Keratinocyte (primary cell): ENCODE data around the gene ZNF597. TPM values are rescaled to one million over a fixed set of nuclear protein-coding genes. Genes with fewer than 3 reads are reported as not detected.

Experiments used
- DNase-seq: peaks from one replicate; pipeline ENCODE4 v3.0.0-alpha.2; 2011; ENCODE audit warnings: low read depth, missing footprints, low spot score
- FAIRE-seq: peaks from 2 replicates; lab custom pipeline; 2011; peaks lifted over from hg19 to GRCh38; lab: Jason Lieb, UNC
- H2AFZ ChIP-seq: 2 replicates; pipeline ENCODE4 v1.6.0; 2012; ENCODE audit warnings: low read length, control low read depth, inconsistent platforms; ENCODE audit not compliant: control insufficient read depth
- H3K27ac ChIP-seq: 2 replicates; pipeline ENCODE4 v1.5.1; 2011; ENCODE audit warnings: low read length; ENCODE audit not compliant: control insufficient read depth, insufficient read depth
- H3K27me3 ChIP-seq: 3 replicates; pipeline ENCODE4 v1.6.0; 2011; ENCODE audit warnings: low read length; ENCODE audit not compliant: control insufficient read depth, insufficient read depth; ENCODE audit errors: extremely low read depth
- H3K36me3 ChIP-seq, 2 experiments: 2 replicates in 1 of 2; 3 replicates in 1 of 2; pipeline ENCODE4 v1.5.1; 2011; ENCODE audit warnings: low read length in 2 of 2, mild to moderate bottlenecking in 1 of 2; ENCODE audit not compliant: control insufficient read depth in 2 of 2, insufficient read depth in 2 of 2; ENCODE audit errors: extremely low read depth in 1 of 2
- H3K4me1 ChIP-seq: 3 replicates; pipeline ENCODE4 v1.5.1; 2011; ENCODE audit warnings: low read length; ENCODE audit not compliant: control insufficient read depth, insufficient read depth; ENCODE audit errors: extremely low read depth
- H3K4me2 ChIP-seq: 3 replicates; pipeline ENCODE4 v1.6.0; 2011; ENCODE audit warnings: low read depth, low read length; ENCODE audit not compliant: control insufficient read depth, insufficient read depth; ENCODE audit errors: extremely low read depth
- H3K4me3 ChIP-seq, 3 experiments: fragments of 200-600 bp in 1 of 3; sonication (generic) in 1 of 3; 2 replicates in 2 of 3; 3 replicates in 1 of 3; pipeline ENCODE4 v1.5.1; 2011 to 2016; ENCODE audit warnings: low read length in 3 of 3, mild to moderate bottlenecking in 3 of 3, control low read depth in 2 of 3, inconsistent platforms in 1 of 3, low read depth in 1 of 3, mixed read lengths in 1 of 3, mixed run types in 1 of 3, moderate library complexity in 1 of 3; ENCODE audit not compliant: control insufficient read depth in 2 of 3, insufficient read depth in 2 of 3; ENCODE audit errors: extremely low read depth in 1 of 3
- H3K79me2 ChIP-seq: 2 replicates; pipeline ENCODE4 v1.6.0; 2012; ENCODE audit warnings: low read length; ENCODE audit not compliant: control insufficient read depth, insufficient read depth
- H3K9ac ChIP-seq: 3 replicates; pipeline ENCODE4 v1.6.0; 2011; ENCODE audit warnings: low read length; ENCODE audit not compliant: control insufficient read depth, insufficient read depth; ENCODE audit errors: extremely low read depth
- H3K9me1 ChIP-seq: 3 replicates; pipeline ENCODE4 v1.6.0; 2011; ENCODE audit warnings: low read length; ENCODE audit not compliant: control insufficient read depth, insufficient read depth; ENCODE audit errors: extremely low read depth
- H3K9me3 ChIP-seq: 2 replicates; pipeline ENCODE4 v1.5.1; 2012; ENCODE audit warnings: low read depth, low read length; ENCODE audit not compliant: control insufficient read depth
- H4K20me1 ChIP-seq: 3 replicates; pipeline ENCODE4 v1.6.0; 2011; ENCODE audit warnings: low read length; ENCODE audit not compliant: control insufficient read depth, insufficient read depth; ENCODE audit errors: extremely low read depth
- CTCF ChIP-seq, 3 experiments: IDR thresholded peaks in 1 of 3; conservative IDR thresholded peaks in 1 of 3; optimal IDR thresholded peaks in 1 of 3; 2 replicates in 2 of 3; 3 replicates in 1 of 3; pipeline versions ENCODE3 to v1.5.1; 2011; ENCODE audit warnings: low read length in 3 of 3, mild to moderate bottlenecking in 3 of 3, moderate library complexity in 2 of 3, control low read depth in 1 of 3, inconsistent platforms in 1 of 3; ENCODE audit not compliant: insufficient read depth in 2 of 3; ENCODE audit errors: extremely low read depth in 1 of 3
- EZH2 ChIP-seq: IDR thresholded peaks from one replicate; pipeline ENCODE4 v1.6.1; 2012; ENCODE audit warnings: inconsistent platforms, mild to moderate bottlenecking, low read length, moderate library complexity
- dilution Hi-C: fragments of 300-500 bp; cut with MboI; formaldehyde crosslinking; loops from one replicate; pipeline ENCODE4 v1.7.0; 2020; ENCODE audit warnings: low sequenced_read_pairs; ENCODE audit not compliant: extremely low pct_ligation_motif_present
- polyA plus RNA-seq, 5 experiments: library from polyadenylated mRNA; depleted of rRNA in 3 of 5; stranded (reverse) in 3 of 5; stranded (forward) in 1 of 5; unstranded in 1 of 5; fragments of >200 nt; gene quantifications; 1 replicate in 1 of 5; 2 replicates in 3 of 5; 3 replicates in 1 of 5; pipeline versions ENCODE4 v1.2.1 to v1.2.3, GENCODE V29; 2011 to 2012; ENCODE audit warnings: missing spikeins in 2 of 5, low read depth in 1 of 5, low replicate concordance in 1 of 5
- small RNA-seq, 3 experiments: library from RNA; depleted of rRNA; stranded (forward); fragments of <200 nt; gene quantifications; one replicate each; pipeline ENCODE3, GENCODE V24; 2012; ENCODE audit warnings: low read depth in 3 of 3, low replicate concordance in 1 of 3; ENCODE audit not compliant: insufficient read length in 3 of 3

The ZNF597 gene
- polyA plus RNA-seq, 1 donor (not counting 4 experiments of a cell fraction or from before 2014, with no cell fraction given), result 1.7 TPM

- peaks cover 30 to 37% of the 10 kb centered on the region in 2 experiments for H3K36me3 ChIP-seq
These were observed 55.0 kb downstream of the ZNF597 start for GRCh38 chr16:3388325-3388724.

GRCh38 chr16:3383045-3383448 is 60.3 kb downstream of the ZNF597 start:
- H3K4me3 ChIP-seq, result no peak overlapping the region
- H3K4me2 ChIP-seq, result no peak overlapping the region
- TF ChIP-seq EZH2, result no peak
- TF ChIP-seq CTCF (optimal IDR thresholded peaks at IDR 0.05 in 1 of 3, IDR thresholded peaks at IDR 0.05 in 1 of 3, conservative IDR thresholded peaks at IDR 0.05 in 1 of 3; ENCODE audit: extremely low read depth in 1 of 3, insufficient read depth in 2 of 3, low read length in 3 of 3), result no peak
- H3K4me1 ChIP-seq, result no peaks in the 10 kb centered on the region
- DNase-seq (no peak), FAIRE-seq (no peak)
- H3K27ac ChIP-seq, result no peak overlapping the region
- no peaks in the 10 kb centered on the region for H3K9me1 ChIP-seq
- dilution Hi-C loops, result no loop called here
- H4K20me1 ChIP-seq, result no peaks in the 10 kb centered on the region
- peaks cover 38% of the 10 kb centered on the region for H3K9me3 ChIP-seq
- peaks cover 23 to 30% of the 10 kb centered on the region in 2 experiments for H3K36me3 ChIP-seq
- H3K79me2 ChIP-seq, result peaks cover 4% of the 10 kb centered on the region
- no peak overlapping the region for H3K9ac ChIP-seq
- no peaks in the 10 kb centered on the region for H3K27me3 ChIP-seq
- no peak overlapping the region for H2AFZ ChIP-seq

More at GRCh38 chr16:3388325-3388724, 55.0 kb downstream of the ZNF597 start:
- Histone ChIP-seq H3K79me2 (peaks cover 9% of the 10 kb centered on the region), H3K27me3 (no peaks in the 10 kb centered on the region), H3K9ac (no peak overlapping the region), H3K4me3 (no peak overlapping the region), H4K20me1 (no peaks in the 10 kb centered on the region), H3K27ac (no peak overlapping the region), H3K9me3 (peaks cover 14% of the 10 kb centered on the region), H3K4me1 (no peaks in the 10 kb centered on the region), H2AFZ (no peak overlapping the region), H3K9me1 (no peaks in the 10 kb centered on the region), H3K4me2 (no peak overlapping the region)
- FAIRE-seq (no peak), DNase-seq (no peak)
- dilution Hi-C loops, result no loop called here
- no peak for TF ChIP-seq EZH2
- no peak for TF ChIP-seq CTCF (optimal IDR thresholded peaks at IDR 0.05 in 1 of 3, IDR thresholded peaks at IDR 0.05 in 1 of 3, conservative IDR thresholded peaks at IDR 0.05 in 1 of 3; ENCODE audit: extremely low read depth in 1 of 3, insufficient read depth in 2 of 3, low read length in 3 of 3)

Small RNAs within 50 kb of the gene (small RNA-seq; reads per million reads assigned to genes)
- gene MIR6126, result 0 reads per million in 3 experiments

Other genes starting within 250 kb of the ZNF597 start
- gene ZNF200, start 208.3 kb downstream of the ZNF597 start, polyA plus RNA-seq, result 3.1 to 4.7 TPM (median 4.3 TPM) in 3 replicates
- 0.03 TPM in 1 of 3 replicates, not detected in the others for gene MEFV, start 186.9 kb downstream of the ZNF597 start, polyA plus RNA-seq
- gene ZNF263, start 160.0 kb downstream of the ZNF597 start, polyA plus RNA-seq, result 11.3 to 13.9 TPM (median 13.6 TPM) in 3 replicates
- gene TIGD7, start 138.1 kb downstream of the ZNF597 start, polyA plus RNA-seq, result 0.60 to 1.6 TPM (median 1.4 TPM) in 3 replicates
- 13.8 to 20.8 TPM (median 19.4 TPM) in 3 replicates for gene ZNF75A, start 138.0 kb downstream of the ZNF597 start, polyA plus RNA-seq
- gene OR2C1, start 87.6 kb downstream of the ZNF597 start, polyA plus RNA-seq, result 0.14 to 0.15 TPM (median 0.14 TPM) in 3 replicates
- gene ZSCAN32, start 42.5 kb downstream of the ZNF597 start, polyA plus RNA-seq, result 17.2 to 21.7 TPM (median 17.3 TPM) in 3 replicates
- gene ZNF174, start 42.3 kb downstream of the ZNF597 start, polyA plus RNA-seq, result 6.0 to 9.2 TPM (median 8.0 TPM) in 3 replicates
- 19.4 to 30.3 TPM (median 29.0 TPM) in 3 replicates for gene NAA60, start 176 bp upstream of the ZNF597 start, polyA plus RNA-seq
- gene C16orf90, start 52.0 kb upstream of the ZNF597 start, polyA plus RNA-seq, result not detected in 3 replicates
- gene CLUAP1, start 57.5 kb upstream of the ZNF597 start, polyA plus RNA-seq, result 10.3 to 27.4 TPM (median 17.9 TPM) in 3 replicates
- gene NLRC3, start 133.9 kb upstream of the ZNF597 start, polyA plus RNA-seq, result 0.04 TPM in 1 of 3 replicates, not detected in the others
- gene SLX4, start 168.1 kb upstream of the ZNF597 start, polyA plus RNA-seq, result 1.5 to 2.0 TPM (median 1.7 TPM) in 3 replicates
- 3.0 to 10.8 TPM (median 5.2 TPM) in 3 replicates for gene DNASE1, start 211.2 kb upstream of the ZNF597 start, polyA plus RNA-seq